Measurements from ENCODE around the gene ITK. TPM values are rescaled to one million over a fixed set of nuclear protein-coding genes. Genes with fewer than 3 reads are reported as not detected.

ITK gene
- total RNA-seq, 2 experiments from 2014 or later: 152 to 156 TPM

GRCh38 chr5:157280927-157281326, 100.3 kb downstream of the ITK start:
- ChIA-PET CTCF (no interaction called here), POLR2A (interaction anchor here (1.0 kb wide), 1 partner anchor 12 kb away, joined by 4 read pairs; no protein-coding TSS in a partner anchor)

- POLR2A ChIA-PET: no interaction called here
- CTCF ChIA-PET: no interaction called here
These were observed 101.5 kb downstream of the ITK start for GRCh38 chr5:157282150-157282549.

DNA sequence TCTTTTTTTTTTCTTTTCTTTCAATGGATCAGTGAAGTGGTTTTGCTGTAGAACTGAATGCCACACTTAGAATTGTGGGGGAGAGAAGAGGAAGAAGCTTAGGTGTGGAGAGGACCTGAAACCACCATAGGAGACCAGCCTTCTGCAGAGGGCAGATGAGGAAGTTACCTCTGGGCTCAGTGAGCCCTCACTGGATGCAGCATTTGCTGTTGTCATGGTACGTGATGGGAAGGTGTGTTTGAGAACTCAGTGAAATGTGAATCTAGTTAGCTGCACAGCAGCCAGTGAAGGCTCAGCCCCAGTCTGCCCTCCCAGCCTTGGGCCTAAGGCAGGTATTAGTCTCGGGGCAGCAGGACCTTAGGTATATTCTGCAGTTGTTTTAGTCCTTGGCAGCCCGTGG, 102.8 kb downstream of the ITK start:
- CTCF ChIA-PET: interaction anchor here (0.6 to 1.6 kb wide), 2 partner anchors 40 to 152 kb away, joined by 4 read pairs; no protein-coding TSS in a partner anchor
- POLR2A ChIA-PET: no interaction called here

DNA sequence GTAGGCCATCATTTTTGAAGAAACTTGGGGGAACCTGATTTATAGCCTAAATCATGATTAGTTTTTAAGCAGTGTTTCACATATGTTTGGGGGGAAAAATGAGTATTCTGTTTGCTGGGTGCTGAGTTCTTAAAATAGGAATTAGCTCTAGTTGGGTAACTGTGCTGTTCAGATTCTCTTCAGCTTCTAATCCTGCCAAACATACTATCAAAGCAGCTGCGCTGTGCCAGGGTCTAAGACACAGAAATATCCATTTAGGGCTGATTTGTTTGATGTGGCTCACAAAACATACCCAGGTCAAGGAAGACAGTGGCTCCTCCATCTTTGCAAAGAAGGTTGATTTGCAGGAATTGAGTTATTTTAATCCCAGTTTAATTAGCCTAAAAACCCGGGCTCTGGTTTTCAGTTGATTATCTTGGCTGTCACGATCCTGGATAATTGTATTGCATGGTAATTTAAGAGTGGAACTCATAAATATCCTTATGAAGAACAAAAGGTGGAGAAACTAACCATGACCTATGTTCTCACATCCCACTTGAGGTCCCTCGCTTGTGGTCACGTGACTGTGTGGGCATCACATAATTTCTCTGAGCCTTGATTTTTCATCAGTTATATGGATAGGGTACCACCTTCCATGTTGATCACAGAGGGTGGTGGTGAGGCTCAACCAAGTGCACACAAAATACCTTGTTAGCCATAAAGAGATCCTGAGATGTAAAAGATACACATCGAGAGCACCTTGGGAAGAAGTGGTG, 104.0 kb downstream of the ITK start:
- CTCF ChIA-PET: interaction anchor here (0.9 to 1.6 kb wide), 4 partner anchors 9 to 39 kb away, joined by 3 to 5 read pairs (median 4); no protein-coding TSS in a partner anchor
- POLR2A ChIA-PET: no interaction called here

DNA sequence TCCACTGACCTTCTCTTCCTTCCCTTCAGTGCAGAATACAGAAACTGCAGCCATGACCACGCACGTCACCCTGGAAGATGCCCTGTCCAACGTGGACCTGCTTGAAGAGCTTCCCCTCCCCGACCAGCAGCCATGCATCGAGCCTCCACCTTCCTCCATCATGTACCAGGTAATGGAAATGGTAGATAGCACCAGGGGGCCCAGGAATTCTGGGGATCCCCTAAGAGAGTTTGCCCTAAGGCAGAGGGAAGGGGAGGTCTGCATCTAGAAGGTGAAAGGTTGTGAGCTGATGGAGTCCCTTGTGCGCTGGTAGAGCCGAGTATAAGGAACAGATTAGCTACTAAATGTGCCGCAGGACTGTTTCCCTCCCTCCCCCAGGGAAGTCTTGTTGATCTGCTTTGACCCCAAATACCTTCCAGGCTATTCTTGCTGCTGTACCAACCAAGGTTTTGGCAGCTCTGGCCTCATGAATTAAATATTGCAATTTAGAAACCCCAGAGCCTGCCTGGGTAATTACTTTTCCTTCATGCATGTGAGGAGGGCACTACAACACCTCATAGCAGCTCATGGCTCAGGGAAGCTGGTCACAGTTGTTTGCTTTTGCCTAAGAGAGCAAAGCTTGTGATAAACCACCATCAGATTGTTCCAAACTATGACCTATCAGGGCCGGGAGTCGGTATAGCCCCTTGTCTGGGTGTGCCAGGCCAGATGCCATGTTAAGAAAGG, 104.8 kb downstream of the ITK start:
- POLR2A ChIA-PET: interaction anchor here (0.9 to 1.1 kb wide), 2 partner anchors 13 to 20 kb away, joined by 3 to 13 read pairs; no protein-coding TSS in a partner anchor
- CTCF ChIA-PET: interaction anchor here (0.9 to 1.3 kb wide), 3 partner anchors 10 to 33 kb away, joined by 3 to 5 read pairs (median 3); no protein-coding TSS in a partner anchor

DNA sequence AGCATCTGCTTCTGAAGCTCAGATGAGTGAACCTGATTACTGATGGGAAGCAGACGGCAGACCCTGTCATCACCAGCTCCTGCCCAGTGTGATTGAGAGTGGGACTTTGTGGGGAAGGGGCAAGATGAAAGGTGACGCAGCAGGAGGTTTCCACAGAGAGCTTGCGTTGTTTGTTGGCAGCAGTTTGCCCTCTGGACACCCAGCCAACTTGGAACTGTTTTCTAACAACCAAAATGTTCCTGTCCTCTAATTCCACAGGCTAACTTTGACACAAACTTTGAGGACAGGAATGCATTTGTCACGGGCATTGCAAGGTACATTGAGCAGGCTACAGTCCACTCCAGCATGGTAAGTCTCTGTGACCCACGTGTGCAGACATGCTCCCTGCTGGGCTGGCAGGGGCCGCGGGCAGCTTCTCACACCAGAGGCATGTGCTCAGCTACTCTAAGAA, 106.1 kb downstream of the ITK start:
- CTCF ChIA-PET: interaction anchor here (1.2 kb wide), 1 partner anchor 138 kb away, joined by 3 read pairs; no protein-coding TSS in a partner anchor
- POLR2A ChIA-PET: no interaction called here

DNA sequence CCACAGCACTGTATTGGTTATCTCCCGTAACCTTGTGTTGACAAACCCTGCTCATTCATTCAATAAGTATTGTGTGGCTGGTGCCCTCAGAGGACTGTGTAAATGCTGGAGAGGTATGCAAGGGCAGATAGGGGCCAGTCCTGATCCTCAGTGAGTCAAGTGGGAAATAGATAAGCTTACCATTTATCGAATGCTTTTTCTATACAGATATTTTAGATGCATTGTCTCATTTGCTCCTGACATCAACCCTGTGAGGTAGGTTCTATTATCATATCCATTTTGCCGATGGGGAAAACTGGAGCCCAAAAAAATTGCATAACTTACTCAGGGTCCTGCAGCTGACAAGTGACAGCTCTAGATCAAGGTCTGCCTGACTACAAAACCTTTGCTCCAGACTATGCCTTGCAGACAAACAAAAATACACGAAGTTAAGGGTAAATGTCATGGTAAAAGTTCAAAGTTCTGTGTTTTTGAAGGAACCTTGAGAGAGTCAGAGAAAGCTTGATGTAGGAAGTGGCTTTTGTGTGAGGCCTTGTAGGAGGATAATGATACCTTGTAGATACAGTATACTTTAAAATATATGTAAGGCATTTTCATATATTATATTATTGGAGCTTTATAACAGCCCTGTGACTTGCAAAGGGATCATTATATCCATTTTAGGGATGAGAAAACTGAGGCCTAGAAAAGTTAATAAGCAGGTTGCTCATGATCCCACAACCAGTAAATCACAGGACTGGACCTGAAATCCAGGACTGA, 107.9 kb downstream of the ITK start:
- POLR2A ChIA-PET: no interaction called here

DNA sequence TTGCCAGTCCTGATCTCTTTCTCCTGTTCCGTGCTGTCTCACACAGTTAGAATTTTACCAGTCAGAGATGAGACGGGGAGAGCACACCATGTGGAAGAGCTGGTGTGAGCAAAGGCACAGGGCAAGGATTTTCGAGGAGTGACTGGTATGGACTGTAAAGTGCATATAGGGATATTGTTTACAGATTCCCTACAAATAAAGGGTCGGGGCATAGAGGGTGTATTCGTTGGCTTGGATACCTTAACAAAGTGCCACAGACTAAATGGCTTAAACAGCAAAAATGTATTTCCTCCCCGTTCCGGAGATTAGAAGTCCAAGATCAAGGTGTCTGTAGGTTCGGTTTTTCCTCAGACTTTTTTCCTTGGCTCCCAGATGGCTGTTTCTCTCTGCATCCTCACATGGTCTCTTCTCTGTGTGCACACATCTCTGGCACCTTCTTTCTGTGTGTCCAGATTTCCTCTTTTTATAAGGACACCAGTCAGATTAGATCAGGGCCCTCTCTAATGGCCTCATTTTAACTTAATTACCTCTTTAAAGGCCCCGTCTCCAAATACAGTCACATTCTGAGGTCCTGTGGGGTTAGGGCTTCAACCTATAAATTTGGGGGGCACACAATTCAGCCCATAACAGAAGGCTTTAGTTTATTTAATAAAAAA, 108.7 kb downstream of the ITK start:
- POLR2A ChIA-PET: interaction anchor here (0.6 kb wide), 1 partner anchor 110 kb away, joined by 3 read pairs; no protein-coding TSS in a partner anchor
- CTCF ChIA-PET: no interaction called here

More for the DNA sequence above, 107.9 kb downstream of the ITK start:
- CTCF ChIA-PET: no interaction called here

DNA sequence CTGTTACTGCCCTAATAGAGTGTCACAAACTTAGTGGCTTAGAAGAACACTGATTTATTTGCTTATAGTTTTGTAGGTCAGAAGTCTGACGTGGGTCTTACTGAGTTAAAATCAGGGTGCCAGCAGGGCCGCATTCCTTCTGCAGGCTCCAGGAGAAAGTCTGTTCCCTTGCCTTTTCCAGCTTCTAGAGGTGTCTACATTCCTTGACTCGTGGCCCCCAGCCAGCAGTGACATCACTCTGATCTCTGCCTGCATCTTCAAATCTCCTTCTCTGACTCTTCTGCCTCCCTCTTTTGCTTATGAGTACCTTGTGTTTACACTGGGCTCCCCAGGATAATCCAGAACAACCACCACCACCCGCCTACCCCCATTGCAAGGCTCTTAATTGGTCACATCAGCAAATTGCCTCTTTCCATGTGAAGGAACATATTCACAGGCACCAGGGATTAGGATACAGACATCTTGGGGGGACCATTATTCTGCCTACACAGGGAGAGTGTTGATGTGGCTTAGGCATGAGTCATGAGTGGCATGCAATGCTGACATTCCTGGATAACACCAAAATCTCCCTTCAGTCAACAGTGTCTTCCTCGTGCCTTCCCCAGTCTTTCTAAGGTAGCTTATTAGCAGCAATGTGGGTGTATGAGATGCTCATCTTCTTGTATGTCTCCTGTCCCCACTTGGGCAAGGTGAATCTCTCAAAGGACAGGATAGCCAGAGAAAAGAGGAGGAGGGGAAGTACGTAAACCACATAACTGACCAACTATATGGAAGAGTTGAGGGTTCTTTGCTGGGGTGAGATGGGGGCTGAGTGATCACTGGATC, 109.7 kb downstream of the ITK start:
- ChIA-PET CTCF (interaction anchor here (0.9 kb wide), 1 partner anchor 22 kb away, joined by 3 read pairs; no protein-coding TSS in a partner anchor), POLR2A (no interaction called here)

- POLR2A ChIA-PET: no interaction called here
- CTCF ChIA-PET: interaction anchor here (0.9 kb wide), 1 partner anchor 23 kb away, joined by 3 read pairs; no protein-coding TSS in a partner anchor
These were observed 110.5 kb downstream of the ITK start for GRCh38 chr5:157290981-157291711.

DNA sequence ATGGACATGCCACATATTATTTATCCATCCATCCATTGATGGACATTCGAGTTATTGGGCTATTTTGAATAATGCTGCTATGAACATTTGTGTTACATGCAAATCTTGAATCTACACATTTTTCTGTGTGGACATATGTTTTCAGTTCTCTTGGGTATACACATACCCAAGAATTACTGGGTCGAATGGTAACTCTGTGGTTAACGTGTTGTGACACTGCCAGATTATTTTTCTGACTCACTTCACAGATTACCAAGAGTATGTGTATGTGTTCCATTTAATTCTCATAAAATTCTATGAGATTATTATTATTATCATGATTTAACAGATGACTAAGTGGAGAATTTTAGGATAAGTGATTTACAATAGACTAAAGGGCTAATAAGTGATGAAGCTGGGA, 112.0 kb downstream of the ITK start:
- ChIA-PET CTCF (no interaction called here), POLR2A (no interaction called here)

GRCh38 chr5:157294407-157295091, 113.9 kb downstream of the ITK start:
- CTCF ChIA-PET: interaction anchor here (0.6 to 1.8 kb wide), 2 partner anchors 9 to 34 kb away, joined by 4 to 6 read pairs; no protein-coding TSS in a partner anchor
- POLR2A ChIA-PET: no interaction called here

GRCh38 chr5:157295247-157295646, 114.6 kb downstream of the ITK start:
- ChIA-PET CTCF (interaction anchor here (1.0 to 1.8 kb wide), 2 partner anchors 9 to 30 kb away, joined by 3 to 6 read pairs; no protein-coding TSS in a partner anchor), POLR2A (no interaction called here)

- ChIA-PET POLR2A (interaction anchor here (0.6 kb wide), 1 partner anchor 27 kb away, joined by 10 read pairs; no protein-coding TSS in a partner anchor), CTCF (interaction anchor here (1.1 to 1.6 kb wide), 3 partner anchors 15 to 110 kb away, joined by 3 to 5 read pairs (median 3); no protein-coding TSS in a partner anchor)
These were observed 119.9 kb downstream of the ITK start for GRCh38 chr5:157300564-157300963.

- POLR2A ChIA-PET: no interaction called here
- CTCF ChIA-PET: interaction anchor here (1.5 kb wide), 1 partner anchor 110 kb away, joined by 3 read pairs; no protein-coding TSS in a partner anchor
These were observed 120.4 kb downstream of the ITK start for GRCh38 chr5:157301066-157301465.

DNA sequence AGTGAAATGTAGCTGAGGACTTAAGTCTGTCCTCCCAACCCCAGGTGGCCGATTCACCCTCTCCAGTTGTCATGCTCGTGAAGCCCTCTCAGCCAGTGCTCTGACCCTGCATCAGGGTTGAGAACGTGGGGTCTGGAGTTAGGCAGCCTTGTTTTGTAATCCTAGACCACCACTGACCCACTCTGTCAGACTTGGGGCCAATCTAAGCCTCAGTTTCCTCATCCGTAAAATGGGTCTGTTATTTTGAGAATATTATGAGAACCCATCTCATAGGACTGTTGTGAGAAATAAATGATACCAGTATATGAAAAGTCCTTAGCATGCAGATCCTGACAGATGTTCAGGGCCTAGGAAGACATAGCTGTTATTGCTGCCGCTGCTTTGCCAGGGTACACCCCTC, 122.4 kb downstream of the ITK start:
- ChIA-PET POLR2A (no interaction called here), CTCF (interaction anchor here (1.1 to 2.0 kb wide), 2 partner anchors 18 to 135 kb away, joined by 3 to 4 read pairs; no protein-coding TSS in a partner anchor)

All from activated CD8-positive, alpha-beta memory T cell treated with anti-CD3 and anti-CD28 coated beads for 36 hours (primary cell).